Panc1 (cell line): ENCODE measurements around the gene LCA5L. TPM values are rescaled to one million over a fixed set of nuclear protein-coding genes. Genes with fewer than 3 reads are reported as not detected.

ENCODE experiments used
- ATAC-seq: fragments of 200-7000 bp; cut with Tn5 transposase; 2 replicates; pipeline ENCODE4 v1.9.1; 2020; ENCODE audit warnings: mild to moderate bottlenecking, moderate library complexity
- BruUV-seq: library from RNA; stranded (reverse); fragments of 400-500 nt; replicated peaks from 2 replicates; lab custom pipeline; 2021; lab: Mats Ljungman, UMichigan
- CTCF ChIA-PET: fragments of 300-600 bp; sonication (Branson Sonifier 250); formaldehyde crosslinking; loops from one replicate; lab custom pipeline; 2022; ENCODE audit warnings: antibody characterized with exemption; lab: Charles Lee
- POLR2A ChIA-PET: fragments of 300-600 bp; sonication (Branson Sonifier 250); formaldehyde crosslinking; loops from one replicate; lab custom pipeline; 2022; ENCODE audit warnings: antibody characterized with exemption; lab: Charles Lee
- DNase-seq: peaks from one replicate; pipeline ENCODE4 v3.0.0-alpha.2; 2010; ENCODE audit warnings: low read depth, low spot score
- H3K27ac ChIP-seq: 2 replicates; pipeline ENCODE4 v1.5.1; 2011; ENCODE audit warnings: mild to moderate bottlenecking, low read length, inconsistent platforms
- H3K27me3 ChIP-seq: fragments of 200-500 bp; sonication (Bioruptor generic); 2 replicates; pipeline ENCODE4 v1.6.0; 2014; ENCODE audit warnings: low read length, inconsistent platforms; ENCODE audit not compliant: control insufficient read depth, insufficient read depth
- H3K36me3 ChIP-seq: fragments of 200-500 bp; sonication (Bioruptor generic); 2 replicates; pipeline ENCODE4 v1.5.1; 2014; ENCODE audit warnings: inconsistent platforms, mild to moderate bottlenecking, low read length, moderate library complexity; ENCODE audit not compliant: control insufficient read depth, insufficient read depth
- H3K4me1 ChIP-seq: 2 replicates; pipeline ENCODE4 v1.5.1; 2011; ENCODE audit warnings: inconsistent platforms, mild to moderate bottlenecking, low read length, moderate library complexity; ENCODE audit not compliant: control insufficient read depth, insufficient read depth
- H3K4me3 ChIP-seq, 2 experiments: 2 replicates each; pipeline ENCODE4 v1.5.1; 2011 to 2012; ENCODE audit warnings: low read depth in 2 of 2, low read length in 2 of 2, mild to moderate bottlenecking in 2 of 2, inconsistent platforms in 1 of 2, moderate library complexity in 1 of 2
- H3K9me3 ChIP-seq: fragments of 200-500 bp; sonication (Bioruptor generic); 2 replicates; pipeline ENCODE4 v1.5.1; 2014; ENCODE audit warnings: low read depth, mild to moderate bottlenecking, inconsistent platforms, low read length, moderate library complexity; ENCODE audit not compliant: control insufficient read depth, insufficient read depth
- POLR2AphosphoS5 ChIP-seq: IDR thresholded peaks from 2 replicates; pipeline ENCODE4 v1.6.1; 2012; ENCODE audit warnings: mild to moderate bottlenecking, low read depth, low read length, moderate library complexity
- SIN3A ChIP-seq: IDR thresholded peaks from 2 replicates; pipeline ENCODE4 v1.6.1; 2012; ENCODE audit warnings: low read depth, mild to moderate bottlenecking, low read length, moderate library complexity, borderline replicate concordance; ENCODE audit not compliant: insufficient read depth
- TCF7L2 ChIP-seq: IDR thresholded peaks from 2 replicates; pipeline ENCODE4 v1.6.1; 2011; ENCODE audit warnings: mild to moderate bottlenecking, low read depth, low read length, inconsistent platforms
- in situ Hi-C: cut with HindIII; loops from 2 replicates; pipeline ENCODE4 v1.10.0; 2016; ENCODE audit warnings: low sequenced_read_pairs, low pct_unique_long_range_greater_than_20kb
- intact Hi-C: fragments of 100-400 bp; cut with micrococcal nuclease; formaldehyde crosslinking; loops from one replicate; pipeline ENCODE4 v1.10.0; 2022; ENCODE audit not compliant: unreplicated experiment
- total RNA-seq: library from RNA; stranded (reverse); gene quantifications from one replicate; pipeline ENCODE4 v1.2.1, GENCODE V29; 2021; ENCODE audit not compliant: unreplicated experiment
- TF ChIP-seq, protein P1 (sequence below), 2 experiments: IDR thresholded peaks; 2 replicates each; pipeline ENCODE4 v1.6.1; 2011 to 2012; ENCODE audit warnings: low read depth in 2 of 2, control low read depth in 1 of 2, low read length in 1 of 2, mild to moderate bottlenecking in 1 of 2, moderate library complexity in 1 of 2; ENCODE audit not compliant: insufficient read depth in 1 of 2
- TF ChIP-seq, protein P2 (sequence below): fragments of 450-650 bp; IDR thresholded peaks from 2 replicates; pipeline ENCODE4 v1.5.1; 2017; ENCODE audit warnings: mild to moderate bottlenecking

Gene LCA5L
- total RNA-seq, 1 experiment from 2014 or later, result 0.87 TPM

DNA sequence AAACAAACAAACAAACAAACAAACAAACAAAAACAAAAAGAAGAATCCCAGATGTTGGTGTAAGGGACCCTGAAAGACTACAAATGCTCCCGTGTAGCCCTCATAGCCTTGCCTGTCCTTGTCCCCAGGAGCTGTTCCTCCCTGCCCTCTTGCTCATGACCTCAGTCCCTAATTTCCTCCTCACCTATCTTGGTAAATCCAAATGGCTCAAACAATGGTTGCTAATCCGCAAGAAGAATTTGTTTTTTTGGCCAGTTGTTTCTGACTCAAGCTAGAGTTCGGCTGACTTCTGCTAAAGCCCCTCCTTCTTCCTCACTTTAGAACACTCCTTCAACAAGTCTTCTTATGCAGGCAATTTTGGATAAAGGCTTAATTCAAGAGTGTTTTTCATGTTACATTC, 15.6 kb downstream of the LCA5L start:
- no peak for ATAC-seq
- Histone ChIP-seq H3K4me3 (no peak overlapping the region), H3K27ac (no peak overlapping the region), H3K36me3 (no peaks in the 10 kb centered on the region), H3K27me3 (no peaks in the 10 kb centered on the region), H3K4me1 (no peaks in the 10 kb centered on the region), H3K9me3 (no peaks in the 10 kb centered on the region)
- ChIA-PET CTCF (interaction anchor here (0.6 kb wide), 1 partner anchor 42 kb away, joined by 3 read pairs; no protein-coding TSS in a partner anchor), POLR2A (no interaction called here)
- no TSS peak for BruUV-seq
- in situ Hi-C loops, result no loop called here
- TF ChIP-seq, protein P1, sequence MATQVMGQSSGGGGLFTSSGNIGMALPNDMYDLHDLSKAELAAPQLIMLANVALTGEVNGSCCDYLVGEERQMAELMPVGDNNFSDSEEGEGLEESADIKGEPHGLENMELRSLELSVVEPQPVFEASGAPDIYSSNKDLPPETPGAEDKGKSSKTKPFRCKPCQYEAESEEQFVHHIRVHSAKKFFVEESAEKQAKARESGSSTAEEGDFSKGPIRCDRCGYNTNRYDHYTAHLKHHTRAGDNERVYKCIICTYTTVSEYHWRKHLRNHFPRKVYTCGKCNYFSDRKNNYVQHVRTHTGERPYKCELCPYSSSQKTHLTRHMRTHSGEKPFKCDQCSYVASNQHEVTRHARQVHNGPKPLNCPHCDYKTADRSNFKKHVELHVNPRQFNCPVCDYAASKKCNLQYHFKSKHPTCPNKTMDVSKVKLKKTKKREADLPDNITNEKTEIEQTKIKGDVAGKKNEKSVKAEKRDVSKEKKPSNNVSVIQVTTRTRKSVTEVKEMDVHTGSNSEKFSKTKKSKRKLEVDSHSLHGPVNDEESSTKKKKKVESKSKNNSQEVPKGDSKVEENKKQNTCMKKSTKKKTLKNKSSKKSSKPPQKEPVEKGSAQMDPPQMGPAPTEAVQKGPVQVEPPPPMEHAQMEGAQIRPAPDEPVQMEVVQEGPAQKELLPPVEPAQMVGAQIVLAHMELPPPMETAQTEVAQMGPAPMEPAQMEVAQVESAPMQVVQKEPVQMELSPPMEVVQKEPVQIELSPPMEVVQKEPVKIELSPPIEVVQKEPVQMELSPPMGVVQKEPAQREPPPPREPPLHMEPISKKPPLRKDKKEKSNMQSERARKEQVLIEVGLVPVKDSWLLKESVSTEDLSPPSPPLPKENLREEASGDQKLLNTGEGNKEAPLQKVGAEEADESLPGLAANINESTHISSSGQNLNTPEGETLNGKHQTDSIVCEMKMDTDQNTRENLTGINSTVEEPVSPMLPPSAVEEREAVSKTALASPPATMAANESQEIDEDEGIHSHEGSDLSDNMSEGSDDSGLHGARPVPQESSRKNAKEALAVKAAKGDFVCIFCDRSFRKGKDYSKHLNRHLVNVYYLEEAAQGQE (IDR thresholded peaks at IDR 0.05; ENCODE audit: insufficient read depth in 1 of 2, low read depth in 2 of 2, low read length in 1 of 2), result no peak
- TF ChIP-seq POLR2AphosphoS5, result no peak
- TF ChIP-seq, protein P2, sequence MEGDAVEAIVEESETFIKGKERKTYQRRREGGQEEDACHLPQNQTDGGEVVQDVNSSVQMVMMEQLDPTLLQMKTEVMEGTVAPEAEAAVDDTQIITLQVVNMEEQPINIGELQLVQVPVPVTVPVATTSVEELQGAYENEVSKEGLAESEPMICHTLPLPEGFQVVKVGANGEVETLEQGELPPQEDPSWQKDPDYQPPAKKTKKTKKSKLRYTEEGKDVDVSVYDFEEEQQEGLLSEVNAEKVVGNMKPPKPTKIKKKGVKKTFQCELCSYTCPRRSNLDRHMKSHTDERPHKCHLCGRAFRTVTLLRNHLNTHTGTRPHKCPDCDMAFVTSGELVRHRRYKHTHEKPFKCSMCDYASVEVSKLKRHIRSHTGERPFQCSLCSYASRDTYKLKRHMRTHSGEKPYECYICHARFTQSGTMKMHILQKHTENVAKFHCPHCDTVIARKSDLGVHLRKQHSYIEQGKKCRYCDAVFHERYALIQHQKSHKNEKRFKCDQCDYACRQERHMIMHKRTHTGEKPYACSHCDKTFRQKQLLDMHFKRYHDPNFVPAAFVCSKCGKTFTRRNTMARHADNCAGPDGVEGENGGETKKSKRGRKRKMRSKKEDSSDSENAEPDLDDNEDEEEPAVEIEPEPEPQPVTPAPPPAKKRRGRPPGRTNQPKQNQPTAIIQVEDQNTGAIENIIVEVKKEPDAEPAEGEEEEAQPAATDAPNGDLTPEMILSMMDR, result no peak
- no peak for TF ChIP-seq TCF7L2
- TF ChIP-seq SIN3A, result no peak
- DNase-seq, result no peak
- intact Hi-C loops, result no loop called here

DNA sequence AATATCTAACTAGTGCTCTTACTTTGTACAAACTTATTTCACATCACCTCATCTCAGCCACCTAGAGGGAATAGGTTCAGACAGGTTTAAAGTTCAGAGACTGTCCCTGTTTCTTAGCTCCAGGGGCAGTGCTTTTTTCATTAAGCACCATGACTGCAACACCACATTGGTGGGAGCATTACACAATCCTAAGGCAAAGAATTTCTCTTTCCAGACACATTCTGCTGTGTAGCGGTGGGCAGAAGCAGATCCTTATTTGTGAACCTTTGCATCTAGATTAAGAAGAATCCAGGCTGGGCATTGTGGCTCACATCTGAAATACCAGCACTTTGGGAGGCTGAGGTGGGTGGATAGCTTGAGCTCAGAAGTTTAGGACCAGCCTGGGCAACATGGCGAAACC, 16.1 kb downstream of the LCA5L start:
- no peak for DNase-seq
- CTCF ChIA-PET, result interaction anchor here (0.6 kb wide), 1 partner anchor 24 kb away, joined by 5 read pairs; no protein-coding TSS in a partner anchor

More for the DNA sequence above, 16.1 kb downstream of the LCA5L start:
- no peak for ATAC-seq
- Histone ChIP-seq H3K27ac (no peak overlapping the region), H3K9me3 (no peaks in the 10 kb centered on the region), H3K4me1 (no peaks in the 10 kb centered on the region), H3K4me3 (no peak overlapping the region), H3K36me3 (no peaks in the 10 kb centered on the region), H3K27me3 (no peaks in the 10 kb centered on the region)
- BruUV-seq, result no TSS peak
- in situ Hi-C loops, result no loop called here
- POLR2A ChIA-PET, result no interaction called here
- no peak for TF ChIP-seq TCF7L2
- TF ChIP-seq, protein P2, result no peak
- TF ChIP-seq POLR2AphosphoS5, result no peak
- TF ChIP-seq SIN3A, result no peak
- TF ChIP-seq, protein P1 (IDR thresholded peaks at IDR 0.05; ENCODE audit: insufficient read depth in 1 of 2, low read depth in 2 of 2, low read length in 1 of 2), result no peak
- intact Hi-C loops, result no loop called here
